ENCODE data around the gene ALDH1L1.

The ALDH1L1 gene

DNA sequence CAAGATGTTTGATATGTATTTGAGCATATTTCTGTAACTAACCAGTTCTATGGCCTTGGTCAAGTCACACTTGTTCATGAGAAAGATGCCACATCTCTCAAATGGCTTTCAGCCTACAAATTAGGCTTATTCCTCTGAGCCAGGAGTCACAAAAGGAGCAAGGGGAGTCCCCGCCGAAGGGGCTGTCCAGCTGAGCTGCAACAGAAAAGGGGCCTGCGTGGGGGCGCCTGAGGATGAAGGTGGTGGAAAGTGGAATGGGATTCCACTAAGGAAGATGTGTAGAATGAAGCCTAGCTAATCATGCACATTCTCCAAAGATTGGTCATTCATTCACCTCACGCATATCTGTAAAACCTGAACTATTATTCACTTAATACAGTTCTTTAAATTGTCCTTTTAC, 19.1 kb downstream of the ALDH1L1 start:
- H3K27me3 ChIP-seq (ENCODE audit: control insufficient read depth, insufficient read depth, low read length): no peaks in the 10 kb centered on the region
- H3K9me3 ChIP-seq (ENCODE audit: control insufficient read depth, insufficient read depth, low read depth, low read length): peaks cover 6% of the 10 kb centered on the region; the same call in 1 of the 2 replicates
- H3K4me1 ChIP-seq (ENCODE audit: control insufficient read depth, insufficient read depth, low read length): no peaks in the 10 kb centered on the region
- no peak overlapping the region for H3K4me3 ChIP-seq (ENCODE audit: low read depth, low read length)
- no peak overlapping the region for H3K27ac ChIP-seq (ENCODE audit: low read depth, low read length)
- H3K36me3 ChIP-seq (ENCODE audit: control insufficient read depth, insufficient read depth, low read length): no peaks in the 10 kb centered on the region
- H3K9ac ChIP-seq (ENCODE audit: low read length): no peak overlapping the region

DNA sequence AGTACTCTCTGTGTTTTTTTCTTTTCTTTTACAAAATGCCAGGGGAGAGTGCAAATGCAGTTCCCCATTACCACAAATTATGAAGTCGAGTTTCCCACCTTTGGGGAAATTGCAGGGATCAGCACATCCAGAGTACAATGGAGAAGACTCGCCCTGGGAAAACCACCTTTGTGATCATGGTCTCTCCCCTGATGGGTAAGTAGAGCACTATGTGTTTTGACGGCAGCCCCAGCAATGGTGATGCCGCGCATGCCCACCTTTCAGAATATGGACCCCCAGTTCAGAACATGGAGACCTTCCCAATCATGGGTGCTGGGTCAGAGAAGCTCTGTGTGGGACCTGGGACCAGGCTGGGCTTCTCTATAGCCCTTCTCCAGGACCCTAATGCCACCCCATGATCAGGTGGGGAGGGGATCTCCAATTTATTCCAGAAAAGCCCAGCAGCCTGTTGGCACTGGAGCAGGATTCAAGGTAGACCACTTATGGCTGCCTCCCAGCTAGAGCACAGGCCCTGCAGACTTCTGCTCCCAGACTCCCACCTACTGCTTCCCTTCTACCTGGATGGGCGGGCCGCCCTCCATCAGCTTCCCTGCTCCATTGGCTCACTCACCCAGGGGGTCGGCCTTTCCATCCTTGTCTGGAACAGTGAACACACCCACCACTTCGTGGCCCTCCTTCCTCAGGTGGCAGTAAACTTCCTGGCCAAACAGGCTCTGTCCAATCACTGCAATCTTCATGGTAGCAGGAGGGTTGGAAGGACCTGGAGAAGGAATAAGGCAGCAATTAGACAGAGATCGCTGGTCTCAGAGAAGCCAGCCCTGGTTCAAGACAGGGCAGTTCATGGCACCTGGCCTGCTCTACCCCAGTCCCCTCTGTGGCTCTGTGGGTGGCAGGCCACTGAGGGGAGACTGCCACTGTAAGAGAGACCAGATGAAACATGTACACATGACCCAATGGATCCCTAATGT, 19.9 kb downstream of the ALDH1L1 start:
- no peaks in the 10 kb centered on the region for H3K27me3 ChIP-seq (ENCODE audit: control insufficient read depth, insufficient read depth, low read length)
- no peak overlapping the region for H3K27ac ChIP-seq (ENCODE audit: low read depth, low read length)
- peaks cover 6% of the 10 kb centered on the region; the same call in 1 of the 2 replicates for H3K9me3 ChIP-seq (ENCODE audit: control insufficient read depth, insufficient read depth, low read depth, low read length)
- H3K9ac ChIP-seq (ENCODE audit: low read length): no peak overlapping the region
- H3K4me1 ChIP-seq (ENCODE audit: control insufficient read depth, insufficient read depth, low read length): no peaks in the 10 kb centered on the region
- no peaks in the 10 kb centered on the region for H3K36me3 ChIP-seq (ENCODE audit: control insufficient read depth, insufficient read depth, low read length)
- H3K4me3 ChIP-seq (ENCODE audit: low read depth, low read length): no peak overlapping the region

DNA sequence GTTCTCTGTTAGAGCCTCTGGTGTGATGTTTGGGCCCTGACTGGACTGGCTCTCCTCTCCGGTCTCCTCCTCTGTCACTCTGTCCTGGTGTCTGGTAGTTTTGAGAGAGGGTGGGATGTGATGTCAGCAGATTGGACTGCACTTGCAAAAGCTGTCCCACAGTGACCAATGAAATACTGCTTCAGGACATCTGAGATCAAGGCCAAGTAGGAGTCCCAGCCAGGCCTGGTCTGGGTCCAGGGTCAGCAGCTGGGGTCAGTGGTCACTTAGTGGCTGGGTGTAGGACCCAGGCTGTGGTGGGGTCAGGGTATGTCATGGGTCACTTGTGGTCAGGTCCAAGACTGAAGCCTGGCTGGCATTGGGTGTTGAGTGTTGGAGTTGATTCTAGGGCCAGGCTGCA, 20.9 kb downstream of the ALDH1L1 start:
- H3K4me1 ChIP-seq (ENCODE audit: control insufficient read depth, insufficient read depth, low read length): no peaks in the 10 kb centered on the region
- no peak overlapping the region for H3K9ac ChIP-seq (ENCODE audit: low read length)
- H3K27ac ChIP-seq (ENCODE audit: low read depth, low read length): no peak overlapping the region
- H3K36me3 ChIP-seq (ENCODE audit: control insufficient read depth, insufficient read depth, low read length): no peaks in the 10 kb centered on the region
- no peak overlapping the region for H3K4me3 ChIP-seq (ENCODE audit: low read depth, low read length)
- H3K9me3 ChIP-seq (ENCODE audit: control insufficient read depth, insufficient read depth, low read depth, low read length): 0 out of 2 replicates have a peak, but pooled peaks cover 2% of the 10 kb centered on the region
- H3K27me3 ChIP-seq (ENCODE audit: control insufficient read depth, insufficient read depth, low read length): no peaks in the 10 kb centered on the region

DNA sequence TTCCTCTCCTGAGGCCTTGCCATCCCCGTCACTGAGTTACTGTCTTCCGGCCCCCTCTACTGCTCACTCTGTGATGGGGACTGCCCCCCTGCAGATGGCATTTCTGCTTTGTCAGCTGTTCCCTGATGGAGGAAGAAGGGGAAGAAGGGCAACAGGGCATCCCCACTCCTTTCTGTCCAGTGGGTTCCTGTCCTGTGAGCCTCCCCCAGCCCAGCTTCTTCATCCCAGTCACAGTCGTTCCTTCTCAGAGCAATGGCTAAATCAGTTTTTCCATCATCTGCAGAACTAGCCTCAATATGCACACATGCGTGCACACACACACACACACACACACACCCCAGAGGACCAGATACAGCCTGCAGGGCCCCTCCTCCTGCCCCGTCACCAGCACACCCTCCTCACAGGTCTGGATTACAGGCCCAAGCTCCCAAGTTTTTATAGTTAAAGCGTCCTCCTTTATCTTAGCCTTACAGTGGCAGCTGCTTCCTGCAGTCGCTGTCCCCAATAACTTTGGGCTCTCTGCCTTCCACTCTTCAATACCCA, 21.4 kb downstream of the ALDH1L1 start:
- no peaks in the 10 kb centered on the region for H3K9me3 ChIP-seq (ENCODE audit: control insufficient read depth, insufficient read depth, low read depth, low read length)
- no peaks in the 10 kb centered on the region for H3K27me3 ChIP-seq (ENCODE audit: control insufficient read depth, insufficient read depth, low read length)
- no peak overlapping the region for H3K9ac ChIP-seq (ENCODE audit: low read length)
- H3K36me3 ChIP-seq (ENCODE audit: control insufficient read depth, insufficient read depth, low read length): no peaks in the 10 kb centered on the region
- H3K27ac ChIP-seq (ENCODE audit: low read depth, low read length): no peak overlapping the region
- no peaks in the 10 kb centered on the region for H3K4me1 ChIP-seq (ENCODE audit: control insufficient read depth, insufficient read depth, low read length)
- H3K4me3 ChIP-seq (ENCODE audit: low read depth, low read length): no peak overlapping the region

DNA sequence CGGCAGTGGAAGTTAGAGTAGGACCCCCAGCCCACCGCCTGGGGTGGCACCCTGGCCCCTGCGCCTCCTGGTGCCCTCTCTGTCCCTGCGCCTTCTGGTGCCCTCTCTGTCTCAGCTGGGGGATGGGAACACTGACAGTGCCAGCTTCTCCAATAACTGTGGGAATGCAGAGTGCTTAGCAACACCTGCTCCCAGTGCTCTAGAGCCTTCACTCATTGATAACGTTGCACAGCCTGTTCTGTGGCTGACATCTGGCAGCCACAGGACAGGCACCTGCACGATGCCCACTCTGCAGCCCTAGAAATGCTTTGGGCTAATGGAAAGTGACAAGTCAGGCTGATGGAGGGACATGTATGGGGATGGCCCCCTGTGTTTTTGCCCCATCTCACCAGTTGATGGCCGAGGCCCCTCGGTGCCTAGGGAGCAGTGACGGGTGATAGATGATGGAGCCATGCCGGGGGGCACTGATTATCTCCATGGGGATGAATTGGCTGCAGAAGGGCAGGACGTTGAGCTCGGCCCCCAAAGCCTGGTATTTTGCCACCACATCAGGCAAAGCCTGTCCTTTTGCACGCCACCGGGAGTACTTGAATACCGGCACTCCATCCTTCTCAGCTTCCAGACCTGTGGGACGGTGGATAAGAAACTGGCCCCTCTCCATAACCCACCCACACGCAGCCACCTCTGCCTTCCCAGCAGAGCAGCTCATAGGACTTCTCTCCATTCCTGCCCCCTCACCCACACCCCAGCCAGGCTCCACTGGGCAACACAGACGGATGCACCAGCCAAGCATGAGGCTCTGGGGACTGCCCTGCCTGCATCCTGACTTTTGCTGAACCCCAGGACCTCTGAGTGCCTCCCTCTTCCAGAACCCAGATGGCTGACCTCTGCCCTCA, 22.1 kb downstream of the ALDH1L1 start:
- no peak overlapping the region for H3K9ac ChIP-seq (ENCODE audit: low read length)
- no peaks in the 10 kb centered on the region for H3K9me3 ChIP-seq (ENCODE audit: control insufficient read depth, insufficient read depth, low read depth, low read length)
- no peaks in the 10 kb centered on the region for H3K36me3 ChIP-seq (ENCODE audit: control insufficient read depth, insufficient read depth, low read length)
- H3K27me3 ChIP-seq (ENCODE audit: control insufficient read depth, insufficient read depth, low read length): no peaks in the 10 kb centered on the region
- H3K4me1 ChIP-seq (ENCODE audit: control insufficient read depth, insufficient read depth, low read length): no peaks in the 10 kb centered on the region
- no peak overlapping the region for H3K27ac ChIP-seq (ENCODE audit: low read depth, low read length)
- no peak overlapping the region for H3K4me3 ChIP-seq (ENCODE audit: low read depth, low read length)

DNA sequence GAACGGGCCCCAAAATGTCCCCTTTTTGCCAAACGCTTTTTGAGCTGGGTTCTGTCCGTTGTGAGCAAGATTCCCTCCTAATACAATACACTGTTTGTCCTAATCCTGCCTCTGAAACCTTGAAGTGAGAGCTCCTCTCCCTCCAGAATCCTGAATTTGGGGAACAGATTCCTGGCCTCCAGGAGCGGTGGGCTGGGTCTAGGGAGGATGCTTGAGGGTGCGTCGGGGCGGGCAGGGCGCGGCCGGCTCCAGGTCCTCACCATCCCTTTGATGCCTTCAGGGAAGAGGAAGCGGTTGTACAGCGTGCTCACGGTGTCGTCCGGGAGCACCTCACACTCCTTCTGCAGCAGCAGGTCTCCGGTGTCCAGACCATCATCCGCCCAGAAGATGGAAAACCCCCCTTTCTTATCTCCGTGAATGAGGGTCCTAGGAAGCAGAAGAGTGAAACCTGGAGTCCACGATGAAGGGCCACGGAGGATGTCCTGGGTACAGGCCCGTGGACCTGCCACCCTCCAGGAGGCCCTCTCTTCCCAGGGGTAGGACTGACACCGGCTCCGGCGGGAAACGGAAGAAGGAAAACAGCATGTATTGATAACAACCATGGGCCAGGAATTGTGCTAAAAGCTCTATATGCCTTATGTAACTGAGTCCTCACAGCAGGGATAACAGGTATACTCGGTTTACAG, 23.2 kb downstream of the ALDH1L1 start:
- no peaks in the 10 kb centered on the region for H3K4me1 ChIP-seq (ENCODE audit: control insufficient read depth, insufficient read depth, low read length)
- H3K36me3 ChIP-seq (ENCODE audit: control insufficient read depth, insufficient read depth, low read length): no peaks in the 10 kb centered on the region
- H3K27me3 ChIP-seq (ENCODE audit: control insufficient read depth, insufficient read depth, low read length): no peaks in the 10 kb centered on the region
- H3K27ac ChIP-seq (ENCODE audit: low read depth, low read length): no peak overlapping the region
- H3K9me3 ChIP-seq (ENCODE audit: control insufficient read depth, insufficient read depth, low read depth, low read length): no peaks in the 10 kb centered on the region
- H3K9ac ChIP-seq (ENCODE audit: low read length): no peak overlapping the region
- no peak overlapping the region for H3K4me3 ChIP-seq (ENCODE audit: low read depth, low read length)

DNA sequence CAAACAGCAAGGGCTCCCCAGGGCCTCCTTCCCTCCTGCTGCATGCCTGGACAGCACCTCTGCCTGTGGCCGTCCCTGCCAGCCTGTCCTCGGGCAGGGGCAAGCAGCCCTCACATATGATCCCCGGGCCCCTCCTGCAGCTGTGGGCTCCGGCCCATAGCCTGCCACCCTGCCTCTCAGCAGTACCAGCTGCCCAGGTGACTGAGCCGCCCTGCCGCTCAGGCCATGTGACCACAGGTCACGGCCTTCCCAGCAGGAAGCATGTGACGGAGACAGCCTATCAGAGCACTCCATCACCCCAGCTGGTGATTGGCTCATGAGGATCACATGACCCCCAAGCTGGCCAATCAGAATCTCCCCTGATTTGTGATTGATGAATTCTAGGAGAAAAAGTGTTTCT, 23.9 kb downstream of the ALDH1L1 start:
- H3K27me3 ChIP-seq (ENCODE audit: control insufficient read depth, insufficient read depth, low read length): no peaks in the 10 kb centered on the region
- H3K9ac ChIP-seq (ENCODE audit: low read length): no peak overlapping the region
- H3K4me3 ChIP-seq (ENCODE audit: low read depth, low read length): no peak overlapping the region
- H3K27ac ChIP-seq (ENCODE audit: low read depth, low read length): no peak overlapping the region
- H3K4me1 ChIP-seq (ENCODE audit: control insufficient read depth, insufficient read depth, low read length): no peaks in the 10 kb centered on the region
- H3K9me3 ChIP-seq (ENCODE audit: control insufficient read depth, insufficient read depth, low read depth, low read length): no peaks in the 10 kb centered on the region
- no peaks in the 10 kb centered on the region for H3K36me3 ChIP-seq (ENCODE audit: control insufficient read depth, insufficient read depth, low read length)

DNA sequence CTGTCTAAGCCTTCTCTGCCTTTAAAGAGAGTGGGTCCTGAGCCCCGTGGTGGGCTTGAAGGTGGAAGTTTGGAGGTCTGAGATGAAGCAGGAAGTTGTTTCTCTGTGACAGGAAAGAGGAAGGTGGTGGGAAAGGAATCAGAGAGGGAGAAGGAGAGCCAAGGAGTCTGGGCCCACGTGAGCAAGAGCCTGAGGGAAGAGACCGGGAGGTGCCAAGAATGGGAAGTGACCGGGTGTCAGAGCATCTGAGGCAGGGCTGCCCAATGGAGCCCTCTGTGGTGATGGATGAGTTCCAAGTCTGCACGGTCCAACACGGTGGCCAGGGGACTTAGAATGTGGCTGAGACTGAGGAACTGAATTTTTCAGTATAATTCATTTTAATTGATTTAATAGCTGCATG, 24.6 kb downstream of the ALDH1L1 start:
- no peaks in the 10 kb centered on the region for H3K27me3 ChIP-seq (ENCODE audit: control insufficient read depth, insufficient read depth, low read length)
- H3K4me3 ChIP-seq (ENCODE audit: low read depth, low read length): no peak overlapping the region
- H3K9me3 ChIP-seq (ENCODE audit: control insufficient read depth, insufficient read depth, low read depth, low read length): no peaks in the 10 kb centered on the region
- no peak overlapping the region for H3K9ac ChIP-seq (ENCODE audit: low read length)
- no peaks in the 10 kb centered on the region for H3K4me1 ChIP-seq (ENCODE audit: control insufficient read depth, insufficient read depth, low read length)
- no peaks in the 10 kb centered on the region for H3K36me3 ChIP-seq (ENCODE audit: control insufficient read depth, insufficient read depth, low read length)
- no peak overlapping the region for H3K27ac ChIP-seq (ENCODE audit: low read depth, low read length)

DNA sequence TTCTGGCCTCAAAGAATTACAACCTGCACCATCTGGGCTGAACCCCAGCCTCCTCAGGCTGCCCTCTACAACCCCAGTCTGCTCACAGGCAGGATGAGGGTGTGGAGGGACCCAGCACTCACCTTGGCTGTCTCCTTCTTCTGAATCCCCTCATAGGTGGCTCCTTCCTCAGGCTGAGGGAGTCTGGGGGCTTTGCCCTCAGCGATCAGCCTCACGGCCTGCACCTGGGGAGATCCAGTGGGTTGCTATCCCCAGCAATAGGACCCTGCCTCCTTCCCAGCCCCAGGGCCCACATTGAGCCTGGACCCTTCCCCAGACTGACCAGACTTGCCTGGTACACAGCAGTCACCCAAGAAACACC, 25.1 kb downstream of the ALDH1L1 start:
- H3K9ac ChIP-seq (ENCODE audit: low read length): no peak overlapping the region
- H3K4me3 ChIP-seq (ENCODE audit: low read depth, low read length): no peak overlapping the region
- H3K27ac ChIP-seq (ENCODE audit: low read depth, low read length): no peak overlapping the region
- no peaks in the 10 kb centered on the region for H3K27me3 ChIP-seq (ENCODE audit: control insufficient read depth, insufficient read depth, low read length)
- no peaks in the 10 kb centered on the region for H3K9me3 ChIP-seq (ENCODE audit: control insufficient read depth, insufficient read depth, low read depth, low read length)
- H3K4me1 ChIP-seq (ENCODE audit: control insufficient read depth, insufficient read depth, low read length): no peaks in the 10 kb centered on the region
- no peaks in the 10 kb centered on the region for H3K36me3 ChIP-seq (ENCODE audit: control insufficient read depth, insufficient read depth, low read length)

DNA sequence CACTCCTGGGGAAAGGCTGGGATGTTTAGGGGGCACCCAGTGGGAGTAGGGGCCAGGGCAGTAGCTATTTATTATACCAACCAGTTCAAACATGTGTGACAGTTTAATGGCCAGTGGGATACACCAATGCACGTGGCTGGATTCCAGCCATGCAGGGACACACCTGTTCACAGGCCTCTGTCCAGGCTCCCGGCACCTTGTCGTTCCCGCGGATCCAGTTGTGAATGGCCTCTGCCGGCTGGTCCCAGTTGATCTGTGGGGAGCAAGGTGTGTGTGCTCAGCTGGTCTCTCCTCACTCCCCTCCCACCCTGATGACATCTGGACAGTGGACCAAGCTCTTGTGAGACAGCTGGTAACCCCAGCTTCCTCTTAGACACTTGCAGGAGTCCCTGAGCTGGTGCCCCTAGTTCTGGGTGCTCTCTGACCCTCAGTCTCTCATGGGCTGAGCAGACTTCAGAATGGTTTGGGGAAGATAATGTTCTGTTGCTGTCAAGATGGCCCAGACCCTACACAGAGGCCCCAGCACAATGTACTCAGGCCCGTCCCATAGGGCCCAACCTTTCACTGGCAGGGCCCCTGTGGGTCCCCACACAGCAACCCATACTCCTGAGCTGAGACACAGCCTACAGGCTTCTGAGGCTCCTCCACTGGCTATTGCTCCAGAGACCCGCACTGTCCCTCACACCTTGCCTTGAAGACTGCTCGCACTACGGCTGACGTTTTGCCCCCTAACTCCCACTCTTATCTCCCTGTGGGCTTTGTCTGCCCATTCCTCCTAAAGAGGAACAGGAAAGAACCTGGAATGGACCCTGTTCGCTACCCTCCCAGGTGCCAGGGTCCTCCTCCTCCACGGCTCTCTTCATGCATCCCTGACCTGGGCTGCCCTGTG, 25.8 kb downstream of the ALDH1L1 start:
- H3K27ac ChIP-seq (ENCODE audit: low read depth, low read length): no peak overlapping the region
- H3K9ac ChIP-seq (ENCODE audit: low read length): no peak overlapping the region
- H3K4me3 ChIP-seq (ENCODE audit: low read depth, low read length): no peak overlapping the region
- no peaks in the 10 kb centered on the region for H3K4me1 ChIP-seq (ENCODE audit: control insufficient read depth, insufficient read depth, low read length)
- H3K9me3 ChIP-seq (ENCODE audit: control insufficient read depth, insufficient read depth, low read depth, low read length): no peaks in the 10 kb centered on the region
- H3K27me3 ChIP-seq (ENCODE audit: control insufficient read depth, insufficient read depth, low read length): no peaks in the 10 kb centered on the region
- no peaks in the 10 kb centered on the region for H3K36me3 ChIP-seq (ENCODE audit: control insufficient read depth, insufficient read depth, low read length)

All from HUES6 (cell line).